ENCODE measurements around the gene MT1HL1.

Gene MT1HL1

DNA sequence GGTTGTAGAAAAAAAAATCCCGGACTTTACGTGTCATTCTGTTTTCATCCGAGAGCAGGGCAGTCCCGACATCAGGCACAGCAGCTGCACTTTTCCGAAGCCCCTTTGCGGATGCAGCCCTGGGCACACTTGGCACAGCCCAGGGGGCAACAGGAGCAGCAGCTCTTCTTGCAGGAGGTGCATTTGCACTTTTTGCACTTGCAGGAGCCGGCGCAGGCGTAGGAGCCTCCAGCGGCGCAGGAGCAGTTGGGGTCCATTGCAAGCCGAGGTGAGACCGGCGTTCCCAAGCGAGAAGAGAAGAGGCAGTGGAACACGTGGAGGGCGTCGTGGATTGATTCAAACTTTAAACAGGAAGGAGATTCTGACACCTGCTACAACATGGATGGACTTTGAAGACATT is at the start of gene MT1HL1:
MT1HL1 (minus strand) TSS at position 326 of the 400 bp plus-strand sequence; CDS start at position 257, 69 bp downstream.
- DNase-seq (ENCODE audit: low read depth), result no peak

GRCh38 chr1:237050915-237051314 is 46.7 kb upstream of the MT1HL1 start:
- no peak for DNase-seq (ENCODE audit: low read depth)

GRCh38 chr1:237050185-237050584 is 45.9 kb upstream of the MT1HL1 start:
- no peak for DNase-seq (ENCODE audit: low read depth)

DNA sequence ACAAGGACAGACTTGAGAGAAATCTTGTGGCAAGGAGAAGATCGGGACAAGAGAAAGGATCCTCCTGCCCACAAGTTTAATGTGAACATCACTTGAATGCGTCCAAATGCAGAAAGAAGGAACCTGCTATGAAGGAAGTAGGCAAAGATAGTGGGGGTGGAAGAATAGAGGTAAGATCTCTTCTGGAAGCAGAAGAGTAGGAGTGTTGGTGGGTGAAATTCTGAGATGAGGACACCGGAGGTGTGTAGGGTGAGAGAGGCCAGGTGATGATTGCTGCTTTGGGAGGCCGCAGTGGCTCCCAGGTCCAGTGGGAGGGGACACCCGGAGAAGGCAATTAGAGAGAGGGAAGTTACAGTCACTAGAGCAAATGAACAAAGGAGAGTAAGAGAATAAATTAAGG is 44.6 kb upstream of the MT1HL1 start:
- DNase-seq (ENCODE audit: low read depth), result no peak

DNA sequence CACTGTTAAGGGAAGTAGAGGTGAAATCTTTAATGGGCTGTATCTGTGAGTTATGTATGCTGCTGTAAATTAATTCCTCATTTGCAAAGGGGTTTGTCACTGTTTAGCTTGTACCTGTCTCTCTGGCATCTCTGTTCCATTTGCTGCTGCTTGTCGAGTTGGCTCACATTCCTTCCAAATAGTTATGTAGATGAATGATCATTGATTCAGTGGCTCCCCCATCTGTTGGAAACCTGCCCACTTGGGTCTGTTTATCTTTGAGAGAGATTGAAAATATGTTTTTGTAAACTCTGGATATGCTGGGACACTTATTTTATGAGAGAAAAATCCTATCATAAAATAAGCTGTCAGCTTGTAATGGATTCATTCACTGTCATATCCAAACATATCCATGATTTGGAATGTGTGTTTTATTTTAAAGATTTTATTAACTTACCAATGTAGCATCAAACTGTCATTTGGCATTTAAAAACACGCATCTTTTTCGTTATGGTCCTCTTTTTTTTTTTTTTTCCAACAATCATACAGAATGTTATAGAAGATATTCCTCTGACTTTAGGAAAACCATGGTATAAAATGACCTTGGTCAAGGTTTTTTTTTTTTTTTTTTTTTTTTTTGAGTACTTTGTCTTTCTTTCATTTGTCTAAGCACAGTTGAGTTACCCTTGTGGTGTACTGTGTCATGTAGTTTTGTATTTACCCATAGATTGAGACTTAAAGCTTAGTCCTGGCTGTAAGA is 41.2 kb upstream of the MT1HL1 start:
- DNase-seq (ENCODE audit: low read depth), result no peak

- DNase-seq (ENCODE audit: low read depth), result no peak
These were observed 39.8 kb upstream of the MT1HL1 start for GRCh38 chr1:237043846-237044636.

DNA sequence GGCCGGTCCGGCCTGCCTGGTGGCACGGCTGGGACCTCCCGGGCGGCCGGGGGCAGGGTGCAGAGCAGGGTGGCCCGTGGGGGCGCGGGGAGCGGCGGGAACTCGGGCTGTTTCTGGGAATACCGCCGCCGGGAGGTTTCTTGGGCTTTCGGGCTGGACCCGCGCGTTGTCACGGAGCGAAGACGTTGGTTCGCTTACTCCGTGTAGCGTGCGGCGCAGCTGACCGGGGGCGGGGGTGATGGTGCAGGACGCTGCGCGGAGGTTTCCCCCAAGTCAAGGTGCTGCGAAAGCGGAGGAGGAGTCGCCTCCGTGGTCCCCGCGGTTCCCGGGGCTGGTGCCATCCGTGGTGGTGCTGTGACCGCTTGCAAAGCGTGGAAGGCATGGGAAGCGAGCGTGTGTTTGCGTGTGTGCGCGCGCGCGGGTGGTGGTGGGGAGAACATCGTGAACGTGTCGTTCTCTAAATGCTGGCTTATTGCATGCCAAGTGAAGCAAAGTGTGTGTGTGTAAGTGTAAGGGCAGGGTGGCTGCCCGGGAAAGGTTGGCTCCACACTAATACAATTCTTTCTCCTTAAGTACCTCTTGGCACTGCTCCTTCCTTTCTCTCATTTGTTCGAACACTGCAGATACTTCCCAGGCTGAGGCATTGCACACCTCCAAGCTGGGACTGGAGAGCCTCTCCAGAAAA is 38.8 kb upstream of the MT1HL1 start:
- no peak for DNase-seq (ENCODE audit: low read depth)

DNA sequence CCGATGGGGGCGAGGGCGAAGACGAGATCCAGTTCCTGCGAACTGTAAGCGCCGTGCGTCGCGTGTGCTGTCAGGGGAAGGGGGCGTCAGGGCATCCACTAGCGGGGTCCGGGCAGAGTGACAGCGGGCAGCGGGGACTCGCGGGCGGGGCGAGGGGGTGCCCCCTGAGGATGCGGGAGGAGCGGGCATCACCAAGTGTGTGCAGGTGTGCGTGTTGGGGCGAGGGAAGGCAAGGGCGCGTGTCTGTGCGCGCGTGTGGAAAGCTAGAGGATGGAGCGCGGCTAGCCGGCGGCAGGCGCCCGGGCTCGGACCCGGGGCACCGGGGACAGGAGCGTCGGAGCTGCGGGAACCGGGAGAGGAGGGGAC is 38.3 kb upstream of the MT1HL1 start:
- no peak for DNase-seq (ENCODE audit: low read depth)

DNA sequence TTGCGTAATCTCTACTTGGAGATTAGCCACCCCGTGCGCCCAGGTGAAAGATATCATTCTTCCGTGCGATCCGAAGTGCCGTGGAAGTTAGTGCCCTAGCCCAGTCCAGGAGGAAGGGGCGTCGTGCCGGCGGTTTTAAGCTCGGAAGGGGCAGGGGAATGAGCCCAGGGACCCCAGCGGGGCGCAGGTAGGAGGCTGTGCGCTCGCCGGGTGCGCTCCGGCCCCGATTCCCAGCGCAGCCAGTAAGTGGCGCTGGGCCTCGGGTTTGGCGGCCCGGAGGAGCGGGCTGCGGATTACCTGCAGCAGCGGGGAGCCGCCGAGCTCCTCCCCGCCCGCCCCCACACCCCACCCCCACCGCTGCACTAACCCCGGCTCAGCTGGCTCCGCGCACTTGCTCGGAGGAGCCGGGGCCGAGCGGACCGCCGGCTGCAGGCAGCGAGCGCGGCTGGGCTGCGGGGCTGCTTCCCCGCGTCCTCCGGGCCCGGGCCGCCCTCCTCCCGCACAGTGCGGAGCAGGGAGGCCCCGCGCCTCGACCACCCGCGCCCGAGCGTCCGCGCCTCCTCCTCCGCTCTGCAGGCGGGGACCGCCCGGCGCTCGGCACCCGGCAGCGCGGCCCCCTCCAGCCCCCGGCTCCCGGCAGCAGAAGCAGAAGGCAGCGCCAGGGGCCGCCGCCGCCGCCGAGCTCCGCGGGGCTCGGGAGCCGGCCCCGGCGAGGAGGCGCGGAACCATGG is 37.7 kb upstream of the MT1HL1 start, which contains the start of gene RYR2:
RYR2 (plus strand) TSS at position 390 of the 731 bp plus-strand sequence; CDS start at position 728, 338 bp downstream.
- DNase-seq (ENCODE audit: low read depth), result no peak

DNA sequence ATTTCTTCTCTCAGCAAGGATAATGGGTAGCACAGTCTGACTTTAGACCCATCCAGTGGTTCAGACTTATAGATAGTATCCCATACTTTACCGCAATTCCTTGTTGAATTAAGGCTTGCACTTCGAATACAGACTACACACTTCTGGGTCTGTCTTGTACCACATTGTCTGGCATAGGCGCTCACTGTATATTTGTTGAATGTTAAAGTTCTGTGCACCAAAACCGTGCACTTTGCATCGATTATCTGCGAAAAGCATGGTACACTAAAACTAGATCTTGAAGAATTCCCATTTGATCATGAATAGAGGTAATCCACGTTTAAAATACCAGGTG is 37.2 kb upstream of the MT1HL1 start:
- DNase-seq (ENCODE audit: low read depth), result no peak

DNA sequence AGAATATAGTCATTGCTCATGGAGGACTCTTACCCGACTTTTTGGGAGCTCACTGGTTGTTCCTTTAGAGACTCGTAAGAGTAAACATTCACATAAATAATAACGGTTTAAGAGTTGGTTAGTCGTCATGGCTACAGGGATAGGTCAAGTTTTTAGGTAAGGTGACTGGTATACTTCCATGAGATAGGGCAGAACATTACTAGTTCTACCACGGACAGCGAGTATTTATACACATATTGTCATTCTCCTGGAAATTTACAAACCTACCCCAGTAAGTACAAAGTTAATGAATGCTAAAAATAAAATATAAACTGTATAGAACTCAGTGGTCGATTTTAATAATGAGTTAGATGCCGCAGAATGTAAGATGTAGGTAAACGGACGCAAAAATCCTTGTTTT is 36.6 kb upstream of the MT1HL1 start:
- DNase-seq (ENCODE audit: low read depth), result no peak

- DNase-seq (ENCODE audit: low read depth), result no peak
These were observed 34.0 kb upstream of the MT1HL1 start for GRCh38 chr1:237038211-237038610.

- no peak for DNase-seq (ENCODE audit: low read depth)
These were observed 31.5 kb upstream of the MT1HL1 start for GRCh38 chr1:237035759-237036158.

- no peak for DNase-seq (ENCODE audit: low read depth)
These were observed 29.6 kb upstream of the MT1HL1 start for GRCh38 chr1:237033804-237034203.

DNA sequence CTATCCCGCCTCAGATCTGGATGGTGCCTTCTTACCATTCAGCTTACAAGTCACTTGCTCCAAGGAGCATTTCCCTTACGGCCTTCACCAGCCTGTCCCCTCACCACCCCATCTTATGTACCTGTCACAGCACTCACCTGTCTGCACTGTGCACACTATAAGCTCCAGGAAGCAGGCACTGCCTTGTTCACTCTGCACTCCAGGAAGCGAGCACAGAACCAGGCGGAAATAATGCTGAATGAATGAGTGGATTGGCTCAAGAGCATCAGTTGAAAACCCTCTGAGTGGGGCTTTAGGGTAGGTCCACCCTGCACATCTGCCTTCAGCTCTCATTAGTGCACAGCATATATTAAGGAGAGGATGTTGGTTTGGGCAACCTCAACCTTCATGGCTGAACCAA is 28.8 kb upstream of the MT1HL1 start:
- DNase-seq (ENCODE audit: low read depth), result no peak

- no peak for DNase-seq (ENCODE audit: low read depth)
These were observed 27.8 kb upstream of the MT1HL1 start for GRCh38 chr1:237032029-237032428.

- peak; percentile 9 for DNase-seq (ENCODE audit: low read depth)
These were observed 27.2 kb upstream of the MT1HL1 start for GRCh38 chr1:237031480-237031879.

- DNase-seq (ENCODE audit: low read depth), result no peak
These were observed 25.8 kb upstream of the MT1HL1 start for GRCh38 chr1:237029850-237030535.

- DNase-seq (ENCODE audit: low read depth), result no peak
These were observed 25.0 kb upstream of the MT1HL1 start for GRCh38 chr1:237029240-237029639.

- no peak for DNase-seq (ENCODE audit: low read depth)
These were observed 21.3 kb upstream of the MT1HL1 start for GRCh38 chr1:237025358-237026074.

GRCh38 chr1:237018896-237019295 is 14.7 kb upstream of the MT1HL1 start:
- DNase-seq (ENCODE audit: low read depth), result no peak

Data from EH (cell line).